Prostate gland (tissue), 2 donors: ENCODE results near the gene ERN1.

Source experiments
- POLR2A ChIP-seq: fragments of 450-650 bp; IDR thresholded peaks from one replicate; pipeline ENCODE4 v1.6.1; 2016; ENCODE audit warnings: antibody characterized with exemption, mild to moderate bottlenecking
- TF ChIP-seq, protein P1 (sequence below), 4 experiments: fragments of 200-600 bp in 2 of 4; fragments of 450-650 bp in 2 of 4; sonication (generic) in 2 of 4; IDR thresholded peaks; 1 replicate in 3 of 4; 2 replicates in 1 of 4; pipeline ENCODE4 v1.5.1; 2016 to 2019; ENCODE audit warnings: antibody characterized with exemption in 4 of 4, mild to moderate bottlenecking in 2 of 4, moderate library complexity in 2 of 4

DNA sequence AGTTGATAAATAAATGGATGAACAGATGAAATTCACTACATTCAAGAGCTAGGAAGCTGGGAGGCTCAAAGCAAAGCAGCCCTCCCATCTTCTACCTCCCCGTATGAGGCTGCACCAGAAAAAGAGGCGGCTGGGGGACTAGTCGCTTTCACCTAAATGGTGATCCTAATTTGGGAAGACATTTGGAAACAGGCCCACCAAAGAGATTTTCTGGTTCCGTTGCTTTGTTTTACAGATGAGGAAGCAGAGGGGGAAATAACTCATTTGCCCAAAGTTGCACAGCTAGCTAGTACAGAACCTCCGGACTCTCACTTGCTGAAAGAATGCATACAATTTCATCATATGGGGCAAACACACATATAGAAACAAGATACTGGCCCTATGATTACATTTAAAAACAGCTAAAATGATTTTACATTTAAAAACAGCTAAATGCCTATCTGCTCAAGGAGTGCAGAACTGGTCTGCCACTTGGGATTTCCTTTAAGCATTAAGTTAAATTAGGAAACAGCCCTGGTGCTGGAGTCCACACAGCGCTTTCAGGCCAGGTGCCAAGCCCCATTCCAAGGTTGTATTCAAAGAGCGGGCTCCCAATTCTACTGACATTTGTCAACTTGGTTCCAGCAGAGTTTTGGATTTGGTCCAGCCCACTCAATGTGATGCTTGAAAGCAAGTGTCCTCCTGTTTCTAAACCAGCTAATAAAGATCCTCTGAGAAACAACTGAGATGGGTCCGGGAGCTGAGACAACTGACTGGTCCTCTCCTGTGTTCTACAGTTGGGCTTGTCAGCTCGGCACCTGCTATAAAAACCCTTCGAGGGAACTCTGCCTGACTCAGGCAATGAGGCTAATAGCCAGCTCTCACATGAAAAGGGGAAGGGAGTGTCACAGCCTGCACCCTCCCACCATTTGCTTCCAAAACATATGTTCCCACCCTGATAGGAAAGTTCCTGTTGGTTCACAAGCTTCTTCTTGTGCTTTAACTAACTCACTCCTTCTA lies 11.7 kb downstream of the ERN1 start:
- TF ChIP-seq, protein P1, sequence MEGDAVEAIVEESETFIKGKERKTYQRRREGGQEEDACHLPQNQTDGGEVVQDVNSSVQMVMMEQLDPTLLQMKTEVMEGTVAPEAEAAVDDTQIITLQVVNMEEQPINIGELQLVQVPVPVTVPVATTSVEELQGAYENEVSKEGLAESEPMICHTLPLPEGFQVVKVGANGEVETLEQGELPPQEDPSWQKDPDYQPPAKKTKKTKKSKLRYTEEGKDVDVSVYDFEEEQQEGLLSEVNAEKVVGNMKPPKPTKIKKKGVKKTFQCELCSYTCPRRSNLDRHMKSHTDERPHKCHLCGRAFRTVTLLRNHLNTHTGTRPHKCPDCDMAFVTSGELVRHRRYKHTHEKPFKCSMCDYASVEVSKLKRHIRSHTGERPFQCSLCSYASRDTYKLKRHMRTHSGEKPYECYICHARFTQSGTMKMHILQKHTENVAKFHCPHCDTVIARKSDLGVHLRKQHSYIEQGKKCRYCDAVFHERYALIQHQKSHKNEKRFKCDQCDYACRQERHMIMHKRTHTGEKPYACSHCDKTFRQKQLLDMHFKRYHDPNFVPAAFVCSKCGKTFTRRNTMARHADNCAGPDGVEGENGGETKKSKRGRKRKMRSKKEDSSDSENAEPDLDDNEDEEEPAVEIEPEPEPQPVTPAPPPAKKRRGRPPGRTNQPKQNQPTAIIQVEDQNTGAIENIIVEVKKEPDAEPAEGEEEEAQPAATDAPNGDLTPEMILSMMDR (IDR thresholded peaks at IDR 0.05): no peak
- no peak for TF ChIP-seq POLR2A
